D341Med (cell line): ENCODE results near the gene SDCCAG8.

Experiments
- DNase-seq: peaks from one replicate; pipeline ENCODE4 v3.0.0; 2012; ENCODE audit warnings: low spot score

Gene SDCCAG8

GRCh38 chr1:243483071-243483771 is 227.4 kb downstream of the SDCCAG8 start:
- DNase-seq = no peak

GRCh38 chr1:243483952-243484351 is 228.1 kb downstream of the SDCCAG8 start:
- DNase-seq = no peak

GRCh38 chr1:243487036-243487648 is 231.3 kb downstream of the SDCCAG8 start:
- DNase-seq = no peak

- DNase-seq = no peak
These were observed 231.9 kb downstream of the SDCCAG8 start for GRCh38 chr1:243487649-243488227.

GRCh38 chr1:243488459-243489157 is 232.8 kb downstream of the SDCCAG8 start:
- DNase-seq = no peak

GRCh38 chr1:243489158-243489527 is 233.3 kb downstream of the SDCCAG8 start:
- DNase-seq = no peak

- DNase-seq = no peak
These were observed 234.1 kb downstream of the SDCCAG8 start for GRCh38 chr1:243489681-243490546.

- DNase-seq = no peak
These were observed 235.2 kb downstream of the SDCCAG8 start for GRCh38 chr1:243490748-243491686.

GRCh38 chr1:243493156-243494129 is 237.6 kb downstream of the SDCCAG8 start:
- no peak for DNase-seq

GRCh38 chr1:243494741-243495431 is 239.0 kb downstream of the SDCCAG8 start:
- no peak for DNase-seq

- DNase-seq = no peak
These were observed 239.8 kb downstream of the SDCCAG8 start for GRCh38 chr1:243495442-243496186.

GRCh38 chr1:243496187-243496646 is 240.4 kb downstream of the SDCCAG8 start:
- no peak for DNase-seq

GRCh38 chr1:243496806-243497205 is 241.0 kb downstream of the SDCCAG8 start:
- no peak for DNase-seq

GRCh38 chr1:243497939-243498681 is 242.3 kb downstream of the SDCCAG8 start:
- no peak for DNase-seq

GRCh38 chr1:243499248-243499647 is 243.4 kb downstream of the SDCCAG8 start:
- DNase-seq = no peak

- no peak for DNase-seq
These were observed 243.9 kb downstream of the SDCCAG8 start for GRCh38 chr1:243499711-243500110.

- DNase-seq = no peak
These were observed 244.7 kb downstream of the SDCCAG8 start for GRCh38 chr1:243500512-243500911.
